ENCODE results near the gene CDKN2B-AS1. TPM values are rescaled to one million over a fixed set of nuclear protein-coding genes. Genes with fewer than 3 reads are reported as not detected.

Gene CDKN2B-AS1
- total RNA-seq, 1 donor from 2014 or later: not detected

- intact Hi-C loops (cut with DNase I): loop anchor here (5.0 kb wide), 2 partner anchors 298 to 763 kb away; partner anchors contain the start of genes KLHL9 and MTAP
- Histone ChIP-seq H3K36me3 (no peaks in the 10 kb centered on the region), H3K27me3 (no peaks in the 10 kb centered on the region), H3K9me3 (no peaks in the 10 kb centered on the region), H3K4me3 (no peak overlapping the region), H3K4me1 (peaks cover 0 to 8% of the 10 kb centered on the region in 2 donors), H3K27ac (no peak overlapping the region)
- no peak for DNase-seq (ENCODE audit: low spot score in 2 of 2)
- no peak for TF ChIP-seq CTCF (IDR thresholded peaks at IDR 0.05)
Observed at GRCh38 chr9:22100626-22101025, 106.0 kb downstream of the CDKN2B-AS1 start.

- no peak for DNase-seq (ENCODE audit: low spot score in 2 of 2)
- H3K4me1 ChIP-seq: peaks cover 0 to 8% of the 10 kb centered on the region in 2 donors
- H3K9me3 ChIP-seq: no peaks in the 10 kb centered on the region
- H3K4me3 ChIP-seq: no peak overlapping the region
- H3K27me3 ChIP-seq: no peaks in the 10 kb centered on the region
- H3K27ac ChIP-seq: peak overlapping the region; percentile 34 to 41
- H3K36me3 ChIP-seq: no peaks in the 10 kb centered on the region
- intact Hi-C loops (cut with DNase I): loop anchor here (2.0 to 5.0 kb wide), 3 partner anchors 94 to 765 kb away; partner anchors contain the start of genes CDKN2B, KLHL9 and MTAP
- no peak for TF ChIP-seq CTCF (IDR thresholded peaks at IDR 0.05)
Observed at GRCh38 chr9:22102146-22103053, 107.8 kb downstream of the CDKN2B-AS1 start.

GRCh38 chr9:22103685-22104575 lies 109.3 kb downstream of the CDKN2B-AS1 start:
- Histone ChIP-seq H3K27me3 (no peaks in the 10 kb centered on the region), H3K4me3 (no peak overlapping the region), H3K9me3 (no peaks in the 10 kb centered on the region), H3K36me3 (no peaks in the 10 kb centered on the region), H3K4me1 (peaks cover 0 to 8% of the 10 kb centered on the region in 2 donors), H3K27ac (peak overlapping the region; percentile 49 to 72)
- intact Hi-C loops (cut with DNase I): loop anchor here (2.0 to 5.0 kb wide), 3 partner anchors 95 to 767 kb away; partner anchors contain the start of genes CDKN2B, KLHL9 and MTAP
- no peak for TF ChIP-seq CTCF (IDR thresholded peaks at IDR 0.05)
- no peak for DNase-seq (ENCODE audit: low spot score in 2 of 2)

- peaks cover 0 to 8% of the 10 kb centered on the region in 2 donors for H3K4me1 ChIP-seq
- DNase-seq (ENCODE audit: low spot score in 2 of 2): no peak
- H3K36me3 ChIP-seq: no peaks in the 10 kb centered on the region
- no peak overlapping the region for H3K27ac ChIP-seq
- no peaks in the 10 kb centered on the region for H3K27me3 ChIP-seq
- no peak for TF ChIP-seq CTCF (IDR thresholded peaks at IDR 0.05)
- H3K4me3 ChIP-seq: no peak overlapping the region
- no peaks in the 10 kb centered on the region for H3K9me3 ChIP-seq
- intact Hi-C loops (cut with DNase I): no loop called here
Observed at GRCh38 chr9:22105005-22105722, 110.6 kb downstream of the CDKN2B-AS1 start.
